GM19468 (cell line): ENCODE data around the gene DEFB132.
"Not testable (repeated sequence)": the region's sequence is repeated elsewhere in the genome, so short reads cannot be mapped to it uniquely, and the experiment has no call there.

Experiments used
- ATAC-seq: cut with Tn5 transposase; IDR thresholded peaks from one replicate; pipeline ENCODE4 v1.9.1; 2021; ENCODE audit warnings: mild to moderate bottlenecking, moderate library complexity, moderate number of reproducible peaks; ENCODE audit not compliant: unreplicated experiment; ENCODE audit errors: extremely low read depth

Gene DEFB132

GRCh38 chr20:257419-257818 is at the start of gene DEFB132:
TSS of gene DEFB132 (plus strand) at chr20:257724. CDS start at chr20:257779, 55 bp downstream.
- no peak for ATAC-seq

- ATAC-seq: peak; percentile 52
These were observed 48.5 kb upstream of the DEFB132 start for GRCh38 chr20:208942-209566.

- no peak for ATAC-seq
These were observed 46.6 kb upstream of the DEFB132 start for GRCh38 chr20:210809-211502.

GRCh38 chr20:214383-214782 is 43.1 kb upstream of the DEFB132 start:
- no peak for ATAC-seq

- ATAC-seq: no peak
These were observed 41.7 kb upstream of the DEFB132 start for GRCh38 chr20:215796-216195.

GRCh38 chr20:217266-217665 is 40.3 kb upstream of the DEFB132 start:
- no peak for ATAC-seq

GRCh38 chr20:219290-220115 is 38.0 kb upstream of the DEFB132 start:
- no peak for ATAC-seq

GRCh38 chr20:221258-221830 is 36.2 kb upstream of the DEFB132 start:
- ATAC-seq: no peak

GRCh38 chr20:225879-226278 is 31.6 kb upstream of the DEFB132 start:
- not testable (repeated sequence) for ATAC-seq

GRCh38 chr20:226958-227357 is 30.6 kb upstream of the DEFB132 start, which contains the start of gene DEFB129:
TSS of gene DEFB129 (plus strand) at chr20:227258. CDS start at chr20:227289, 31 bp downstream.
- ATAC-seq: no peak

GRCh38 chr20:227439-228105 is 30.0 kb upstream of the DEFB132 start:
- ATAC-seq: no peak

GRCh38 chr20:235891-236290 is 21.6 kb upstream of the DEFB132 start:
- ATAC-seq: no peak

GRCh38 chr20:237489-237888 is 20.0 kb upstream of the DEFB132 start:
- no peak for ATAC-seq

GRCh38 chr20:237929-238328 is 19.6 kb upstream of the DEFB132 start:
- ATAC-seq: no peak

GRCh38 chr20:242905-243304 is 14.6 kb upstream of the DEFB132 start:
- ATAC-seq: no peak

GRCh38 chr20:251354-251753 is 6.2 kb upstream of the DEFB132 start:
- ATAC-seq: no peak

GRCh38 chr20:252801-253200 is 4.7 kb upstream of the DEFB132 start:
- ATAC-seq: no peak

GRCh38 chr20:253447-253846 is 4.1 kb upstream of the DEFB132 start:
- not testable (repeated sequence) for ATAC-seq

GRCh38 chr20:258269-258858 is 840 bp downstream of the DEFB132 start:
- ATAC-seq: no peak

GRCh38 chr20:258963-259362 is 1.4 kb downstream of the DEFB132 start:
- ATAC-seq: no peak
